LNCAP (cell line): Measurements from ENCODE around the gene UPK3A.

Experiments
- TF ChIP-seq, protein P1 (sequence below): fragments of 450-650 bp; IDR thresholded peaks from 2 replicates; pipeline ENCODE4 v1.5.1; 2017; ENCODE audit warnings: mild to moderate bottlenecking

Gene UPK3A

DNA sequence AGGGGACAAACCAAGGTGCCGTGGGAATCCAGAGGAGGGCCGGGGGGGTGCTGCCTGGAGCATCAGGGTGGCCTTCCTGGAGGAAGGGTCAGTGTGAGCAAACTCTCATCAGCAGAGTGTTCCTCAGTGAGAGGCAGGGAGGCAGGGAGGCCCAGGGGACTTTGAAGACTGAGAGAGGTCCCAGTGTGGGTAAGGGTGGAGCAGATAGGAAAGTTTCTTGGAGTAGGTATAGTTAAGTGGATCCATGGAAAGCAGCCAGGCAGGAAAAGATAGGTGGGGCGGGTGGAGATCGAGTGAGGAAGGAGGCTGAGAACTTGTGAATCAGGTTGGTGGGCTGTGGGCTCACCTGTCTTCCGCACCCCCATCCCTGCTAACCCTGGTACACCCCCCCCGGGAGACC lies 9.3 kb downstream of the UPK3A start:
- TF ChIP-seq, protein P1, sequence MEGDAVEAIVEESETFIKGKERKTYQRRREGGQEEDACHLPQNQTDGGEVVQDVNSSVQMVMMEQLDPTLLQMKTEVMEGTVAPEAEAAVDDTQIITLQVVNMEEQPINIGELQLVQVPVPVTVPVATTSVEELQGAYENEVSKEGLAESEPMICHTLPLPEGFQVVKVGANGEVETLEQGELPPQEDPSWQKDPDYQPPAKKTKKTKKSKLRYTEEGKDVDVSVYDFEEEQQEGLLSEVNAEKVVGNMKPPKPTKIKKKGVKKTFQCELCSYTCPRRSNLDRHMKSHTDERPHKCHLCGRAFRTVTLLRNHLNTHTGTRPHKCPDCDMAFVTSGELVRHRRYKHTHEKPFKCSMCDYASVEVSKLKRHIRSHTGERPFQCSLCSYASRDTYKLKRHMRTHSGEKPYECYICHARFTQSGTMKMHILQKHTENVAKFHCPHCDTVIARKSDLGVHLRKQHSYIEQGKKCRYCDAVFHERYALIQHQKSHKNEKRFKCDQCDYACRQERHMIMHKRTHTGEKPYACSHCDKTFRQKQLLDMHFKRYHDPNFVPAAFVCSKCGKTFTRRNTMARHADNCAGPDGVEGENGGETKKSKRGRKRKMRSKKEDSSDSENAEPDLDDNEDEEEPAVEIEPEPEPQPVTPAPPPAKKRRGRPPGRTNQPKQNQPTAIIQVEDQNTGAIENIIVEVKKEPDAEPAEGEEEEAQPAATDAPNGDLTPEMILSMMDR, result no peak

DNA sequence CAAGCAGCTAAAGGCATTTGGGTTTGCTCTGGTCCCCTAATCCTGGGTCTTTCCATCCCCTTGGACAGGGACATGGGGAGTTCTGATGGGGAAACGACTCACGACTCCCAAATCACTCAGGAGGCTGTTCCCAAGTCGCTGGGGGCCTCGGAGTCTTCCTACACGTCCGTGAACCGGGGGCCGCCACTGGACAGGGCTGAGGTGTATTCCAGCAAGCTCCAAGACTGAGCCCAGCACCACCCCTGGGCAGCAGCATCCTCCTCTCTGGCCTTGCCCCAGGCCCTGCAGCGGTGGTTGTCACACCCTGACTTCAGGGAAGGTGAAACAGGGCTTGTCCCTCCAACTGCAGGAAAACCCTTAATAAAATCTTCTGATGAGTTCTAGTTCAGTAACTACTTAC lies 10.7 kb downstream of the UPK3A start:
- TF ChIP-seq, protein P1, result no peak

DNA sequence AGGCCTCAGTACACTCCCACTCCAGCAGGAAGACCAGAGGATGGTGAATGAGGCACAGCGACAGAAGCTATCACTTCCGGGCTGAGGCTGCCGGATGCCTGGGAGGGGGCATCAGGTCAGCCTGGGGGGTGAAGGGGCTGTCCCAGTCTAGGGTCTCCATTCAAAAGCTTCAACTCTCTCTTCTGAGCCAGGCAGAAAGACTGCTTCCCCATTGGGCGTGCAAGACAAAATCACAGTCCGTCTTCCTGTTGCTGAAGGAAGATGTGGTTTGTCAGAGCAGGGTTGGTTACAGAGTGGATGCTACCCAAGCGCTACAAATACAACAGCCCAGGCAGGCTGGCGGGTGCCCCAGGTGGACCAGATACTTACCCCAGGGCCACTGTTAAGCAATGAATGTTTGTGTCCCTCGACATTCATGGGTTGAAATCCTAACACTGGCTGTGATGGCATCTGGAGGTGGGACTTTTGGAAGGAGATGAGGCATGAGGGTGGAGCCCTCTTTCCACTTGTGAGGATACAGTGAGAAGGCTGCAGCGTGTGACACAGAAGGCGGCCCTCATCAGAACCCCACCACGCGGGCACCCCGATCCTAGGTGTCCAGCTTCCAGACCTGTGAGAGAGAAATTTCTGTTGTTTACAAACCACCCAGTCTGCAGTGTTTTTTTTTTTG lies 12.0 kb downstream of the UPK3A start:
- TF ChIP-seq, protein P1, result no peak

DNA sequence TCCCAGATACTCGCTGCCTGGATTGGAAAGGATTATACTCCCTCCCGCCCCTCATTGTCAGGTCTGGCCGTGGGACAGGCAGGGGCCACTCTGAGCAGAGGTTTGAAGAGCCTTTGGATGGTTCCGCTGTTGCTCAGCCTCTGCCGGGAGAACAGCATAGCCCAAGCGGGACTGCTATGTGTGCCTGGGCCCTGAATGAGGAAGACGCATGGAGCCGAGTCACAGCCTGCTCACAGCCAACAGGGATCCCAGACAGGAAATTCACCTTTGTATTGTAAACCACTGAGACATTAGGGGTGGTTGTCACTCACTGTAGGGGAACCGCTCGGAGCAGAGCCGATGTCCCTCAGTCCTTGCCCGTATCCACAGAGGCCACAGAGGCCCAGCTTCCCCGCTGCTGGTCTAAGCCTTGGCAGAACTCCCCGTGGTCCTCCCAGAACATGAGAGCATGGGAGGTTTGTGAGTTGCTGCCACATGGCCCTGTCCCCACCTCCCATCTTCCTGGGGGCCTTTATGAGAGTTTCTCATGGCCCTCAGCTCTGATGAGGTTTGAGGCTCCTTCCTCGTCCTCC lies 14.3 kb downstream of the UPK3A start:
- TF ChIP-seq, protein P1, result no peak

DNA sequence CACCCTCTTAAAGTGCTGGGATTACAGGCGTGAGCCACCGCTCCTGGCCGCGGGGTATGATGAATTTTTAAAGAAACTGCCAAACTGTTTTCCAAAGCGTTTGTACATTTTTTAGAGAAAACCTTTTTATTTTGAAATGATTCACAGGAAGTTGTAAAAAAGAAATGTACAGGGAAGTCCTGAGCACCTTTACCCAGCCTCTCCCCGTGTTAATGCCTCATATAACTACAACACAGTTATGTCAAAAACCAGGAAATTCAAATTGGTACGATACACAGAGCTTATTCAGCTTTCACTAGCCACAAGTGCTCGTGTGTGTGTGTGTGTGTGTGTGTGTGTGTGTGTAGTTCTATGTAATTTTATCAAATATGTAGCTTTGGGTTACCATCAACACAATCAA lies 18.0 kb downstream of the UPK3A start:
- TF ChIP-seq, protein P1, result no peak

DNA sequence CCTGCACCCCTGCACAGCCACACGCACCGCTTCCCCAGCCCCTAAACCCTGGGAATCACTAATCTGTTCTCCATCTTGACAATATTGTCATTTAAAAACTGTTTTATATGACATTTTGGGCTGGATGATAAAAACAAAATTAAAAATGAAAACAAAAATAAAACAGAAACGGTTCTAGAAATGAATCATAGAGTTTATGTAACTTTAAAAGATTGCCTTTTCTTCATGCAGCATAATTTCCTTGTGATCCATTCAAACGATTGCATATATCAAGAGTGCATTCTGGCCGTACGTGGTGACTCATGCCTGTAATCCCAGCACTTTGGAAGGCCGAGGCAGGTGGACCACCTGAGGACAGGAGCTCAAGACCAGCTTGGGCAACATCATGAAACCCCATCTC lies 18.4 kb downstream of the UPK3A start:
- TF ChIP-seq, protein P1, result no peak

DNA sequence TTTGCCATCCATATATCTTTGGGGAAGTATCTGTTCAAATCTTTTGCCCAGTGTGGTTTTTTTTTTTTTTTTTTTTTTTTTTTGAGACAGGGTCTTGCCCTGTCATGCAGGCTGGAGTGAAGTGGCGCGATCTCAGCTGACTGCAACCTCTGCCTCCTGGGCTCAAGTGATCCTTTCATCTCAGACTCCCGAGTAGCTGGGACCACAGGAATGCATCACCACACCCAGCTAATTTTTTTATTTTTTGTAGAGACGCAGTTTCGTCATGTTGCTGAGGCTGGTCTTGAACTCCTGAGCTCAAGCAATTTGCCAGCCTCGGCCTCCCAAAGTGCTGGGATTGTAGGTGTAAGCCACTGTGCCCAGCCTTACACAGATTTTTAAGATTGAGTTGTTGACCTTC lies 20.2 kb downstream of the UPK3A start:
- TF ChIP-seq, protein P1, result no peak
